HCT116 (cell line): ENCODE results near the gene CDHR3.

Experiments used
- ELF1 ChIP-seq: IDR thresholded peaks from 2 replicates; pipeline ENCODE4 v1.6.1; 2012; ENCODE audit warnings: low read depth, borderline replicate concordance
- POLR2A ChIP-seq: IDR thresholded peaks from 2 replicates; pipeline ENCODE4 v1.7.0; 2011; ENCODE audit warnings: borderline replicate concordance; ENCODE audit not compliant: insufficient read depth, insufficient read length; ENCODE audit errors: extremely low read depth
- POLR2AphosphoS5 ChIP-seq: IDR thresholded peaks from 2 replicates; pipeline ENCODE4 v1.6.1; 2011; ENCODE audit warnings: mild to moderate bottlenecking, low read depth, low read length, moderate library complexity
- RAD21 ChIP-seq: IDR thresholded peaks from 2 replicates; pipeline ENCODE4 v1.6.1; 2012; ENCODE audit warnings: low read depth, mild to moderate bottlenecking
- SP1 ChIP-seq: IDR thresholded peaks from 2 replicates; pipeline ENCODE4 v1.6.1; 2012; ENCODE audit warnings: low read depth
- YY1 ChIP-seq: IDR thresholded peaks from 2 replicates; pipeline ENCODE4 v1.6.1; 2011; ENCODE audit warnings: low read length, low read depth, moderate library complexity, mild to moderate bottlenecking; ENCODE audit not compliant: insufficient replicate concordance; ENCODE audit errors: extremely low read depth
- ZNF274 ChIP-seq: fragments of 200-500 bp; sonication (Bioruptor generic); IDR thresholded peaks from 2 replicates; pipeline ENCODE4 v1.6.1; 2014; ENCODE audit warnings: mild to moderate bottlenecking, low read depth, low read length, inconsistent platforms
- TF ChIP-seq, protein P1 (sequence below), 3 experiments: fragments of 200-600 bp in 1 of 3; sonication (generic) in 1 of 3; IDR thresholded peaks in 2 of 3; conservative IDR thresholded peaks in 1 of 3; 2 replicates each; pipeline ENCODE4 v1.5.1; 2012 to 2017; ENCODE audit warnings: low read depth in 2 of 3, low read length in 2 of 3, antibody characterized with exemption in 1 of 3, borderline replicate concordance in 1 of 3, control low read depth in 1 of 3, mild to moderate bottlenecking in 1 of 3, mixed read lengths in 1 of 3, mixed run types in 1 of 3, moderate library complexity in 1 of 3; ENCODE audit not compliant: insufficient read depth in 1 of 3
- TF ChIP-seq, protein P2 (sequence below): IDR thresholded peaks from 2 replicates; pipeline ENCODE4 v1.6.1; 2012; ENCODE audit warnings: low read depth
- TF ChIP-seq, protein P3 (sequence below): IDR thresholded peaks from 2 replicates; pipeline ENCODE4 v1.6.1; 2012

DNA sequence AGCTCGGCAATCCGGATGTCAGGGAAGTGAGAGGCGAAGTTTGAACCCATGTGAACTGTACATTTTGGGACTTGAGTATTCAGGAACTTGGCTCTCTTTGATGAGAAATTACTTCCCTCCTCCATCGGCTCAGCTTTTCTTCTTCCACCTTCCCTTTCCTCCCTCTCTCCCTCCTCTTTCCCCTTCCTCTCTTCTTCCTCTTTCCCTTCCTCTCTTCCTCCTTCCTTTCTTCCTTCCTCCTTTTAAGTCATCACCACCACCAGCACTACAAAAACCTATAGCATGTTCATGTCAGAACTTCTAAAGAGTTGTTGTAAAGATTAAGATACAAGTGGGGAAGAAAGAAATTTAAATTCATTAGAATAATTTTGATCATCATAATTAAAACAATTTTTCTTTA lies 31.9 kb upstream of the CDHR3 start:
- TF ChIP-seq, protein P1, sequence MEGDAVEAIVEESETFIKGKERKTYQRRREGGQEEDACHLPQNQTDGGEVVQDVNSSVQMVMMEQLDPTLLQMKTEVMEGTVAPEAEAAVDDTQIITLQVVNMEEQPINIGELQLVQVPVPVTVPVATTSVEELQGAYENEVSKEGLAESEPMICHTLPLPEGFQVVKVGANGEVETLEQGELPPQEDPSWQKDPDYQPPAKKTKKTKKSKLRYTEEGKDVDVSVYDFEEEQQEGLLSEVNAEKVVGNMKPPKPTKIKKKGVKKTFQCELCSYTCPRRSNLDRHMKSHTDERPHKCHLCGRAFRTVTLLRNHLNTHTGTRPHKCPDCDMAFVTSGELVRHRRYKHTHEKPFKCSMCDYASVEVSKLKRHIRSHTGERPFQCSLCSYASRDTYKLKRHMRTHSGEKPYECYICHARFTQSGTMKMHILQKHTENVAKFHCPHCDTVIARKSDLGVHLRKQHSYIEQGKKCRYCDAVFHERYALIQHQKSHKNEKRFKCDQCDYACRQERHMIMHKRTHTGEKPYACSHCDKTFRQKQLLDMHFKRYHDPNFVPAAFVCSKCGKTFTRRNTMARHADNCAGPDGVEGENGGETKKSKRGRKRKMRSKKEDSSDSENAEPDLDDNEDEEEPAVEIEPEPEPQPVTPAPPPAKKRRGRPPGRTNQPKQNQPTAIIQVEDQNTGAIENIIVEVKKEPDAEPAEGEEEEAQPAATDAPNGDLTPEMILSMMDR (IDR thresholded peaks at IDR 0.05 in 2 of 3, conservative IDR thresholded peaks at IDR 0.05 in 1 of 3; ENCODE audit: borderline replicate concordance in 1 of 3, insufficient read depth in 1 of 3, low read depth in 2 of 3, low read length in 2 of 3), result no peak
- TF ChIP-seq, protein P2, sequence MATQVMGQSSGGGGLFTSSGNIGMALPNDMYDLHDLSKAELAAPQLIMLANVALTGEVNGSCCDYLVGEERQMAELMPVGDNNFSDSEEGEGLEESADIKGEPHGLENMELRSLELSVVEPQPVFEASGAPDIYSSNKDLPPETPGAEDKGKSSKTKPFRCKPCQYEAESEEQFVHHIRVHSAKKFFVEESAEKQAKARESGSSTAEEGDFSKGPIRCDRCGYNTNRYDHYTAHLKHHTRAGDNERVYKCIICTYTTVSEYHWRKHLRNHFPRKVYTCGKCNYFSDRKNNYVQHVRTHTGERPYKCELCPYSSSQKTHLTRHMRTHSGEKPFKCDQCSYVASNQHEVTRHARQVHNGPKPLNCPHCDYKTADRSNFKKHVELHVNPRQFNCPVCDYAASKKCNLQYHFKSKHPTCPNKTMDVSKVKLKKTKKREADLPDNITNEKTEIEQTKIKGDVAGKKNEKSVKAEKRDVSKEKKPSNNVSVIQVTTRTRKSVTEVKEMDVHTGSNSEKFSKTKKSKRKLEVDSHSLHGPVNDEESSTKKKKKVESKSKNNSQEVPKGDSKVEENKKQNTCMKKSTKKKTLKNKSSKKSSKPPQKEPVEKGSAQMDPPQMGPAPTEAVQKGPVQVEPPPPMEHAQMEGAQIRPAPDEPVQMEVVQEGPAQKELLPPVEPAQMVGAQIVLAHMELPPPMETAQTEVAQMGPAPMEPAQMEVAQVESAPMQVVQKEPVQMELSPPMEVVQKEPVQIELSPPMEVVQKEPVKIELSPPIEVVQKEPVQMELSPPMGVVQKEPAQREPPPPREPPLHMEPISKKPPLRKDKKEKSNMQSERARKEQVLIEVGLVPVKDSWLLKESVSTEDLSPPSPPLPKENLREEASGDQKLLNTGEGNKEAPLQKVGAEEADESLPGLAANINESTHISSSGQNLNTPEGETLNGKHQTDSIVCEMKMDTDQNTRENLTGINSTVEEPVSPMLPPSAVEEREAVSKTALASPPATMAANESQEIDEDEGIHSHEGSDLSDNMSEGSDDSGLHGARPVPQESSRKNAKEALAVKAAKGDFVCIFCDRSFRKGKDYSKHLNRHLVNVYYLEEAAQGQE, result no peak
- TF ChIP-seq POLR2A (no peak), RAD21 (no peak), POLR2AphosphoS5 (no peak), ZNF274 (no peak), ELF1 (no peak), YY1 (no peak), SP1 (no peak)
- TF ChIP-seq, protein P3, sequence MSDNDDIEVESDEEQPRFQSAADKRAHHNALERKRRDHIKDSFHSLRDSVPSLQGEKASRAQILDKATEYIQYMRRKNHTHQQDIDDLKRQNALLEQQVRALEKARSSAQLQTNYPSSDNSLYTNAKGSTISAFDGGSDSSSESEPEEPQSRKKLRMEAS, result no peak
